LHCN-M2 (cell line): Measurements from ENCODE around the gene SIRT2. TPM values are rescaled to one million over a fixed set of nuclear protein-coding genes. Genes with fewer than 3 reads are reported as not detected.

Source experiments
- DNase-seq: peaks from one replicate; pipeline ENCODE4 v3.0.0-alpha.2; 2012; ENCODE audit warnings: low read depth
- total RNA-seq: library from RNA; depleted of rRNA; stranded (reverse); fragments of >200 nt; gene quantifications from 2 replicates; pipeline ENCODE4 v1.2.3, GENCODE V29; 2014

SIRT2 gene
- total RNA-seq, 1 experiment from 2014 or later = 73.2 TPM

DNA sequence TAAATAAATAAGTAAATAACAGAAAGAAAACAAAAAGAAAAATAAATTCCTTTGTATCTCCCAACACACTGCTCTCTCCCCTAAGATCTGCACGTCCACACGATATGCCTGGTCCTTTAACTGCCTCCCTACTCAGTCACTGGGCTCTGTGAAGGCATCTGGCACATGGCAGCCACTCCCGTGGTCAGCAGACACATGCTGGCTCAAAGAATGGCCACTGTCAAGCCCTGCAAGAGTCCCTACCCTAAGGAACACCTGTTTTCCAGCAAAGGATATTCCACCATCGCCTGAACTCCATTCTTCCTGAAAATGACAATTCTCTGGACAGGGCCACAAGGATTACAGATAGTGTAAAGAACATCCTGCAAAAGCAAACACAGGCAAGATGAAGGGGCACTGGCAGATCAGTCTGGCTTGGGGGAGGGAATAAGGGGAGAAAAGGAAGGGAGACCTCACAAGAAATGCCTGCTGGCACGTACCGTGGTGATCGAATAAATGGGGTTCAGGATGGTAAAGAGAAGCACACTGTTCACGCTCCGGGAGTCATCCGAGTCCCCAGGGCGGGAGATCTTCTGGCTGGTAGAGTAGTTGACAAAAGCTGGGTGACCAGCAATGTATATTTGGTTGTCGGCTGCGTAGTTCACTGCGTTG is 53.9 kb downstream of the SIRT2 start:
- peak; percentile 17 for DNase-seq

DNA sequence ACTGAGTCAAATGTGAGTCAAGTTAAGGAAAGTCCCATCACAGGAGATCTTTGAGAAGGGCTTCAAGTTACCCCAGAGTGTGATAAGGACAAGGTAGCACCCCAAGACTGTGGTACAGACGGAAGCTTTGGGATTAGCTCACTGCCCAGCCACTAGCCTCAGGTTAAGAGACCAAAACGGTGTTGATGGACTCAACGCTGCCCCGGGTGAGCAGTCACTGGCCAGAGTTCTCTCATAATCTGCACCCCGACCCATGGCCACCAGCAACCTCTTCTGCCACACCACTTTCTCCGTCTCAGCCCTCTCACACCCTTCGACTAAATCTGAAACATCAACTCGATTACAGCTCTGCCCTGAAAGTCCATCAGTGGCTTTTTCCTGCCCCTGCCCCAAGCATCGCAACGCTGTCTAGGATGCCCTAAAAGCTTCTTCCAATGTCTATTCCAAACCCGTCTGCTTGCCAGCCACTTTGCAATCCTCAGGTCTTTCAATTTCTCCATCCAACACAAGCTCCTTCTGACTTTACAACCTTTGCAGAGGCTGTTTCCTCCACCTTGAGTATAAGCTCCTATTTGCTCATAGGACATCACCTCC is 55.2 kb downstream of the SIRT2 start:
- no peak for DNase-seq

DNA sequence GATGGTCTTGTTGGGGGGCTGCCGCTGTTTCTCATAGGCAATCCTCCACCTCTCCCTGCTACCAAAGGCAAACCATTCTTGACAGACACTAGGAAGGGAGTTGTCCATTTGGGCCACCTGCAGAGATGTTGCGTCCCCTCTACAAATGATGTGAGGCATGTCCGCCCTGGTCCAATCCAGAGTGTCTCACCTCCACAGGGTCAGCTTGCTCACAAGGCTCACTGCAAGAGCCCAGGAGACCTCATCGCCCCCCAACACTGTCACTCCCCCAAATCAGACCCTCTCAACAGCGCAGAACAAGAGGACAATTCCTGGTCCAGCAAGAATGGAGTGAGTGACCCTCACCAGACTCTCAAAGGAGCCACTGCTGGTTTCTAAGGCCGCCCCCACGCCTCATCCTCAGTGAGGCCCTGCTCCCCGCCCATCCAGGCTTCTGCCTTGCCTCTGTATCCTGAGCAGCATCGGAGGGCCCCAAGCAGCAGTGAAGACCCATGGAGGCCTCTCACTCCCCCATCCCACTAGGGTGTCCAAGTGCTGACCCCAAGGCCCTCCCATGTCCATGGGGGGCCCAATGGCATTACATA is 56.2 kb downstream of the SIRT2 start:
- no peak for DNase-seq

DNA sequence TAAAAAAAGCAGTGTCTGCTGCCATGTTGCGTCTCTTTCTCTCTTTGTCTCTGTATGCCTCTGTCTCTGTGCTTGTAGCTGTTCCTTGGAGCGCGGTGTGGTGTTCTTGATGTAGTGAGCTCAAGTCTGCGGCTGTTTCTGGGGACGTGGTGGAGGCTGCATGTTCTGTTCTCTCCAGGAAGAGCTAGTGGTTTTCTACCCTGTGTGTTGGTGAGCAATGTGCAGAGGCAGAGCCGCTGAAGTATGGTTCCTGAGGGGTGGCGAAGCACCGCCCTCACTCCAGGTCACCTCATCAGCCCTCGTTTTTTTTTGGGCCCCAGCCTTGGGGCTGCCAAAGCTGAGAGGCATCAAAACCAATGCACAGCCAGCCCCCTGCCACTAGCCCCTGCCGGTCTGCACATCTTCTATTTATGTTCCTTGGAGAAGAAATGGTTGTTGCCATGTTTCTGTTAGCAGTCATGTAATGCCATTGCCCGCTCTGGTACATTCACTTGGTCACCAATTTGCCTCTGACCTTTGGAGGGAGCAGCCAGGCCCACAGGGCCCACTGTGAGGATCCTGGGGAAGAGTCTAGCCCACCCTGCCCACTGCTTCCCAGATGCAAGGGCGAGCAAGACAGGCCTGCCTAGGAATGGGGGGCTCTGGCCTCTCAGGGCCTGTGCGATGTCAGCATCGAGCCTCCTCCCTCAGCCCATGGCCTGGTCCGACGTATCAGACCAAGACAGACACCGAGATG is 56.8 kb downstream of the SIRT2 start:
- DNase-seq = no peak

DNA sequence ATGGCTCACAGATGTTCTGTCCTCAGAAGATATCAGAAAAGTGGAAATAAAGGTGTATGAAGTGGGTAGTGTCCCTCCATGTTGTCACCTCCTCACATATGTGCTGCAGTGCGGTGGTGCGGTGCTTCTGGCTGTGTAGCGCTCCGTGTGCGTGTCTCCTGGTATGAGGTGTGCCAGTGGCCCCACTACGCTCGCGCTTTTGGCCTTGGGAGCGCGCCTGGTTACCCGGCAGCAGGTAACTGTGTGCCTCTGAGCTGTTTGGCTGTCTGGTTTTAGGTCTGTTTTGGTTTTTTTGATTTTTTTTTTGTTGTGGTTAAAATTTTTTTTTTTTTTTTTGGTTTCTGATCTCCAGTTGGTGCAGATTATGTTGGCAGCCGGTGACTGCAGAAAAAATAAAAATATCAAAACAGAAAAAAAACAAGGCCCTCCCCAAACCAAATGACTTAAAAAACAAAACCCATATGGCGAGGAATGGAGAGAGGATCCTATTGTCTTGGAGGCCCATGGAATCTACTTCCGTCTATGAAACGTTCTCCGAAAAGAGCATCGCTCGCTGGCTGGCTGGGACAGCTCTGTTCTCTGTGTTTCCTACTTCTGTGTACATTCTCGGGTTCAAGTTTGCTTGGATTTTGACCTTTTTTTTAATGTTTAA is 57.5 kb downstream of the SIRT2 start:
- no peak for DNase-seq

DNA sequence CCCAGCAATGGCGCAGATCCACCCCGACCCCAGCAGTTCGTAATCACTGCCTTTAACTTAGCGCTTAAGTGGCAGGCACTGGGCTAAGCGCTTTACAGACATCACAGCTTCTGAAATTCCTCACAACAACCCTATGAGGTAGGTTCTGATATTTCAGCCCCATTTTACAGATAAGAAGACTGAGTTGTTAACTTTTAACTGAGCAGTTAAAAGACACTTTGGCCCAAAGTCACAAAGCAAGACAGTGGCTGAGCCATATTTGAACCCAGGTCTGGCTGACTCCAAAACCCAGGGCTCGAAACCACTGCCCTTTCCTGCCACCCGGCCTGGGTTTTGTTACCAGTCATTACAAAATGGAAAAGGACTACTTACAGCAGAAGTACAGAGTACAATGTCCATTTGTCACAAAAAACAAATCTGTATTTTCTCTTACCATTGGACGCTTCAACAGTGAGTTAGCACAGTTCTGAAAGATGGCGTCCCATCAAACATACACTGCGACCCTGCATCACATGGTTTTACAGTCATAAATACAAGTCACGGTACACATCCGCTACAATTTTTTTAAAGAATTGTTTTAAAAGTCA is 58.1 kb downstream of the SIRT2 start:
- DNase-seq = no peak

DNA sequence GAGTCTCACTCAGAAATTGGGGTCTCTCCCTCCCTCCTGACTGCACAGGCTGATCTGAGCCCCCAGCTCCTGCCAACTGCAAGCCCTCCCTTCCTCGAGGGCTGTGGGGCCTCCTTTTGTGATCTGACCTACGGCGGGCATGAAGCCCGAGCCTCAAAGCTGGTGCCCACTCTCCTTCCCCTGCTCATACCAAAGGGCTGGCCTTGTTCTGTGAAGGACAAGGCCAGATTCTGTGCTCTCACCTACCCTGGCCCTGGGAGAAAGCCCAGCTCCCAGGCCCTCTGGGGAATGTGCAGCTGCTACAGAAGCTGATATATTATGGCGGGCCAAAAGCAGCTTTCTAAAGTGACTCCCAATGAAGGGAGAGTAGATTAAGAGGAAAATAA is 58.8 kb downstream of the SIRT2 start:
- DNase-seq = peak; percentile 53

DNA sequence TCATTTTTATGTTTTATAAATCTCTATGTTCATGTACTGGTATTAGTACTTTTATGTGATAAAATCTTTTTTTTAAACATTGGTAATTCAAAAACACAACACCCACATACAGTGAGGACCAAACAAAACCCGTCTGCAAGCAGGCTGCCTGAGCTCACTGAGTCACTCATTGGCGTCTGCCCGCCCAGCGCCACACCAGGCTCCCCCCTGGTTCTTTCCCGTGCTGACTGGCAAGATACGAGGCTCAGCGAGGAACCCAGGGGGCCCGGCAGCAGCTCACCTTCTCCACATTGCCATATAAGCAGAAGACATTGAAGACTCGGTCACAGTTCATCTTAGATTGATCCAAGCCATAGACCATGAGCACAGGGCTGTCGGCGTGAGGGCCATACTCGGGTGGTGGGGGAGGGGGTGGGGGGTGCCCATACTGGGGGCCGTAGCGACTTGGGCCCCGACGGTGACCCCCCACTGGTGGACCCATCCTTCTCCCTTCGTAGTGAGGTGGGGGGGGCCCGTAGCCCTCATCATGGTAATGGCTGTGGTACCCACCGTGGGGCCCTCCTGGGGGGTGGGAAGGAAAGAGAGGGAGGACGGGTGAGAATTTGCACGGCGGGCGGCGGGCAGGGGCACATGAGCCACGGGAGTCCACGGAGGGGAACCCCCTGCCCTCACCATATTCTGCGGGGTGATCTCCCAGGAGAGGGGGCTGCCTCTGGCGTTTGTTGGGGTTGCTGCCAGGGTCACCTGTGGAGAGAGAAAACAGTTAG is 59.4 kb downstream of the SIRT2 start:
- no peak for DNase-seq

DNA sequence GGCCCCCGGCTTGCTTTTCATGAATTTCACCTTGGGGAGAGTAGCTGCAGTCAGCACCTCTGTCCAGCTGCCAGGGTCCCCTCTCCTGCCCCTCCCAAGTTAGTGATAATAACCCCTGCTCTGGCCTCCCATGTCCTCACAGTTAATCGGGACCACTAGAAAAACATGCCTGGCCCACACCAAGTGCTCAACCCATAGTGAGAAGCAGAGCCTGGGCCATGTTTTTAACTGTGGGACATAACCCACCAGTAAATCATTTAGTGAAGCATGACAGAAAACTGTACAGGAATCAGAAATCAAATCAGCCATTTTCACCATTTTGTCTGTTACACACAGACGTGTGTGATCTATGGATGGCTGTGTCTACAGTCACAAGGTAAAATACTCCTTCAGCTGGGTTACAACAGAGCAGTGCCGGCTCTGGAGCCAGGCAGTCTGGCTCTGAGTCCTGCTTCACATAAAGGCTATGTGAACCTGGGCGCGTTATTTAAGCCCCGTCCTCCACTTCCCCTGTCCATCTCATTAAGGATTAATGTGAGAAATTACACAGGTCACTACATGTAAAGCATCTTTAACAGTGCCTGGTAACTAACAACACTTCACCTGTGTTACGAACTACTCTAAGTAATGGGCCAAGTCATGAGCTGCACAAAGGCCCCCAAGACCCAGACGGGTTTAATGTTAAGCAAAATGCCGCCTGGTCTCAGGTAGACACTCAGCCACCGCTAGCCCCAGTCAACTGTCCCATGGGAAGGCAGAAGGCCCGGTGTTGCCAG is 60.2 kb downstream of the SIRT2 start:
- no peak for DNase-seq

DNA sequence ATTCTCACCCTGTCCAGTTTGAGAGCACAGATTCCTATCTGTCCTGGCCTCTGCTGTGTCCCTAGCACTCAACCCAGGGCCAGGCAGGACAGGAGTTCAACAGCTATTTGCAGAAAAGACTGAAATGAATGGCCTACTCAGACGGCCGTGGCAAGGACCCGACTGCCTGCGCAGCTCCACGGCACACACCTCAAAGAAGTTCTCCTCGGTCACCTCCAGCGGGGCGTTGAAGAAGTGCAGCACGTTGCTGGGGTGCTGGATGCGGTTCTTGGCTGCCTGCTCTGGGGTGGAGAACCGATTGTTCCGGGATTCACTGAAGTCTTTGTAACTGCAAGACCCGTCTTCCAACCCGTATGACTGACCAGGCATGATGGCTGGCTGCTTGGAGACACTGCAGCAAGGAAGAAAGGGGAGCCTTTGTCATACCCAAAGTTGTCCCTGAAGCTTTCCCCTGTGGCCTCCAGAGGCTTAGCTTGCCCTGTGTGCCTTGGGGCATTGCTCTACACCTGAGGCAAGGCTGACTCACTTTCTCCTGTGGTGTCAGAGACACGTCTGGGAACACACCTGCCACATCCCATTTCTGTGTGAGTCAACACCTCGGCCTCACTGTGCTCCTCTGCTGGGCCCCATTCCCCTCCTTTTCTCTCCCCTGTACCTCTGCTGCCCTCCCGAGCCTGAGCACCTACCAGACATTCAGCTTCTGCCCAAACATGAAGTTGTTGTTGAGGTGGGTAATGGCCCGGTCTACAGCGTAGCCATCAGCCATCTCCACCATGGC is 61.0 kb downstream of the SIRT2 start:
- peak; percentile 18 for DNase-seq

DNA sequence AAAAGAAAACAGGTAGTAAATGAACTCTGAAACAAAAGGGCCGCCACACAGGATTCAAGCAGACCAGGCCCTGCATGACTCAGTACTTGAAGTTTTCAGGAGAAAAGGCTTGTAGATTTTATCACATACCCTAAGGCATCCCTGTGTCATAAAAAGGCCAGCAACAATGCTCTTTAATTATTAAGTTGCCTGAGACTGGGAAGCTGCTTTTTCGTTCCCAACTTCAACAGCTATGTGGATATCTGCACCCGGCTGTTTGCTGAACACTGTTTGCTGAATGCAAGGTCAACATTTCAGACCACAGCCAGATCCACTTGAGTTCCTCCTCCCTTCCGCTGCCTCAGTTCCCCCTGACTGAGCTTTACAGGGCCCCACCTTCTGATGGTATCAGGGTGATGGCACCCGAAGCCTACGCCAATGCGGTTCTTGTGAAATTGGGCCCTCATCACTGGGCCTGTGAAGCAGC is 61.7 kb downstream of the SIRT2 start:
- no peak for DNase-seq

DNA sequence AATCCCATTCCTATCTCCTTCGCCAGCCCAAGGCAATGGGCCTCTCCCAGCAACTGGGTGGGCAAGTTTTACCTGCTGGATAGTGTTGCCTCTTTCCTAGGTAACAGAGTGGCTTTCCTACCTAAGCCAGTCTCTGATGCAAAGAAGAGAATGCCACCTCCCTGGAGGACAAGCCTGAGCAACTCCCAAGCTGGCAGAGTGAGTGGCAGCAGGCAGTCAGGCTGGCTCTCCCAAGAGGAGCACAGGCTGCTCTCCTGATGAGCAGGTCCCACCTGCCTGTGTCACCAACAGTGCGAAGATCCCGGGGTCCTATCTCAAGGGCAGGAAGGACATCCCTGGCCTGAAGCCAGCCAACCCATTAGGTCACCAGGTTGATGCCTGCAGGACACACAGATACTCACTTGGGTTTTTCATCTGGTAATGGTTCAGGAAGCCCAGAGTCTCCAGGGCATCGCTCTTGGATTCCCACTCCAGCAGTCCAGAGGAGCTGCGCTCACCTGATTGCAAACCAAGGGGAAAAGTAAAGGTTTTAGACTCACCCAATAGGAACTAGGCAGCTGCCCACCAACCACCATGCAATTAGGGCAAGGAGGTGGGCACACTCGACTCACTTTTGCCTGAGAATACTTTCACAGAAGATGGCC is 62.3 kb downstream of the SIRT2 start:
- DNase-seq = no peak

DNA sequence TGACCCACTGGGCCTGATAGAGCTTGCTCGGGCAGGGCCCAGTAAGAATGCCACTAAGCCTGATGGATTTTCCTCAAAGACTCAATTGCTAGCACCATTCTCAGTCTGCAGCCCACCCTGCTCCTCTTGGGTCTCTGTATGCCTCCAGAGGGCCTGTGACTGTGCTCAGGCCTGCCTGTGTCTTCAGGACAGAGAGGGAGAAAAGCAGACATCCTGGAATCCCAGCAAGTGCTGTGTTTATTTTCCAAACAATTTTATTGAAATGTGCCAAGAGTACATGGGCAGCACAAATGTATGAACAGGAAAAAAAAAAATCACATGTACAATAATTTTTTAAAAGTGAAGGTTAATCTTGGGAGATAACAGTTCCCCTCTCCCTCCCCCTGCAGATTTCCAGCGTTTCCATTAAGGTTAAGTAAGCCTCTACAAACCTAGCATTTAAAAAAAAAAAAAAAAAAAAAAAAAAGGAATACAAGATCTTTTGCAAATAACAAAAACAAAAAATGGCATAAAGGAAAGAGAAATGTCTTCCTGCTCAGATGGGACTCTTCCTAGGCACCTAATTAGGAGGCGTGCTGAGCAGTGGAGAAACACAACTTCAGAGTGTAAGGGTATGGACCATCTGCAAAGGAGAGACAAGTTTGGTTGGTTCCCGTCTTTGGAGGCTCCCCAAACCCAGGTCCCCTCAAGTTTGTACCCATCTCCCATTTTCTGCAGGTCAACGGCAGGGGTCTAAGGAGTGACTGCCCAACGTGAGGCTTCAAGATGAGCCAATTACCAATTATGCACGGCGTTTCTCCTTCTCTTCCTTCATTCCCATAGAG is 63.0 kb downstream of the SIRT2 start:
- no peak for DNase-seq

DNA sequence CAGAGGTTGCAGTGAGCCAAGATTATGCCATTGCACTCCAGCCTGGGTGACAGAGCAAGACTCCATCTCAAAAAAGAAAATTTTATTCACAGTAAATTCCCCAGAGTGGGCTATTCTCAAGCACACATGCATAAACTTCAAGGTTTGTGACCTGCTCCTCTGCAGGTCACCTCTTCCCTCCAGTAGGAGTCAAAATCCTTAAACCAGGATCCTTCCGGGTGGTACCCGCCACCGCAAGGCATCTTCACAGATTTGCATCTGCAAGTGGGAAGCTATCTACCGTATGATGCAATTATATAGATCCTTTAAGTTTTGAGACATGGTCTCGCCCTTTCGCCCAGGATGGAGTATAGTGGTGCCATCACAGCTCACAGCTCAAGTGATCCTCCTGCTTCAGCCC is 64.8 kb downstream of the SIRT2 start:
- DNase-seq = no peak

DNA sequence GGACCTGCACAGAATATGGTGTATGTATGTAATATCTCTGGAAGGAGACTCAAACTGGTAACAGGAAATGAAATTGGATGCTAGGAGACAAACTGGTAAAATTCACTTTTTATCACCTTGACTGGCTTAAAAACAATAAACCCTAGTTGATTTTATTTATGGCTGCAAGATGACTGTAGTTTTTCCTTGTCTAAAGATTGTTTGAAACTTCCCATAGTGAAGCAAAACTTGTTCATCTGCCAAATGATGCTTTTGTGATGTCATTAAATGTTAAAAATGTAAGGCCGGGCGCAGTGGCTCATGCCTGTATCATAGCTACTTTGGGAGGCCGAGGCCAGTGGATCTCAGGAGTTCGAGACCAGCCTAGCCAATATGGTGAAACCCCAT is 65.3 kb downstream of the SIRT2 start:
- no peak for DNase-seq

DNA sequence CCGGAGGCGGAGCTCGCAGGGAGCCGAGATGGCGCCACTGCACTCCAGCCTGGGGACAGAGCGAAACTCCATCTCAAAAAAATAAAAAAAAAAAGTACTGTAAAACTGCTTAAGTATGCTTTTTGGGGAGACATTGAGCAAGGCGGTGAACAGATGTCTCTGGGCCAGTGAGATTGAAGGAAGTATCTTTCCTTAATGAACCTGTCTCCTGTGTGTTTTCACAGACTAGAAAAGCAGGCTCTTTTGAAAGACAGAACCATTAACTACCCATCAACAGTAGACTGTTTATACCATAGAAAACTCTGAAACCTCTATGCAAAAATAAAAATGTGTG is 66.4 kb downstream of the SIRT2 start:
- DNase-seq = no peak

DNA sequence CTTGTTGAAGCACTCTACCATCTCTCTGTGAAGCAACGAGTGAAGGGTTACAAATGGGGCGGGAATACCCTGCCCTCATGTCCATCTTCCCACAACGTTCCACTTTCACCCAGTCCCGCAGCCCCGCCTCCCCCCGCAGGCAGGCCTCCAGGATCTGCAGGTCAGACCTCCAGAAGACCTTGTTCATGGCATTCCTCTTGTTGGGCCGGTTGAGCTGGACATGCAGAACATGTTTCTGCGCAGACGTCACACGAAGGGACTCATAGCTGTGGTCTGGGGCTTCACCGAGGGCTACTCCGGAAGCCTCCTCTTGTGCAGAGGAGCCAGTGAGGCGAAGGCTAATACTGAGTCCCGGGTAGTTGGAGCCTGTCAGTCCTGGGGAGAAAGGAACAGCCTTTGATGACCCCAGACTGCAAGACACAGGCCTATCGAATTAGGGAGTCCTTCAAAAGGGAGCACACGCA is 68.2 kb downstream of the SIRT2 start:
- peak; percentile 89 for DNase-seq
